SH-SY5Y (cell line): ENCODE results near the gene KIF13A.

Experiments
- GATA2 ChIP-seq: IDR thresholded peaks from 2 replicates; pipeline ENCODE4 v1.6.1; 2011; ENCODE audit warnings: mild to moderate bottlenecking, low read depth, low read length
- GATA3 ChIP-seq: IDR thresholded peaks from 2 replicates; pipeline ENCODE4 v1.6.1; 2011; ENCODE audit warnings: low read depth, mild to moderate bottlenecking, low read length, moderate library complexity

DNA sequence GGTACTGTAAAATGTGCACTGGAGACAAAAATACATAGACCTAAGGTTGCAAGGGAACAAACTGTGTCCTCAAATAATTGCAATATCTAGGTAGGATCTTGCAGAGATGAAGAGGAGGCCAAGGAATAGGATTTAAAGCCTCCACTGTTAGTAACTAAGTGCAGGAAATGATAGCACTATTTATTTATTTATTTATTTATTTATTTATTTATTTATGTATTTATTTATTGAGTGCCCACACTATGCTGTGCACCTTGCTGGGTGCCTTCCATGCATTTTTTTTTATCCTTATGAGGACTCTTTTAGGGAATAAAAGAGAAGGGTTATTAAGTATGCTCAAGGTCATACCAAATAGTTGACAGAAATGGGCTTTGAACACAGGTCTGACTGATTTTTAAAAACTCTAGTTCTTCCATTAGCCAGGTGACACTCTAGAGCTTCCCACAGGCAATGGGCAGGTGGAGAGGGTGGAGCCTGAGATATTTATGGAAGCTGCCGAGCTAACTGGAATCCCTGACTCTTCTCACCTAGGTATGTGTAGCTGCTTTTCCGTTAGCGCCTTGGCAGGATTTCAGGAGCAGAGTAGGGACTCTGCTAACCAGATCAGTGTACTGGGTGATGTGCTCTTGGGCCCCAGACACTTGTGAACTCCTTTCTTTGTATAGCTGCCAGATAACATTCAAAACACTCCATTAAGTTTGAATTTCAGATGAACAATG is 268.0 kb downstream of the KIF13A start:
- TF ChIP-seq GATA2 = no peak
- TF ChIP-seq GATA3 = no peak
